GM23338 (cell line): Measurements from ENCODE around the gene IMPA2. TPM values are rescaled to one million over a fixed set of nuclear protein-coding genes. Genes with fewer than 3 reads are reported as not detected.
A peak's percentile ranks its signal among the peaks of the same experiment; 100 is the strongest.

ENCODE experiments used
- ATAC-seq: fragments of 200-7000 bp; cut with Tn5 transposase; 3 replicates; pipeline ENCODE4 v1.9.1; 2020
- DNase-seq: peaks from one replicate; pipeline ENCODE4 v3.0.0-alpha.2; 2015; ENCODE audit warnings: low spot score
- H2AFZ ChIP-seq: fragments of 200-600 bp; sonication (generic); 2 replicates; pipeline ENCODE4 v1.8.0; 2016; ENCODE audit warnings: antibody characterized with exemption, mild to moderate bottlenecking, moderate library complexity
- H3F3A ChIP-seq: fragments of 200-600 bp; sonication (generic); replicated peaks from 2 replicates; pipeline ENCODE4 v1.8.0; 2017; ENCODE audit warnings: antibody characterized with exemption, mixed run types, low read depth
- H3K27ac ChIP-seq: fragments of 200-600 bp; sonication (generic); 2 replicates; pipeline ENCODE4 v1.6.1; 2016; ENCODE audit warnings: low read depth
- H3K27me3 ChIP-seq: fragments of 200-600 bp; sonication (generic); 2 replicates; pipeline ENCODE4 v1.8.0; 2016; ENCODE audit warnings: mild to moderate bottlenecking, mixed run types, moderate library complexity; ENCODE audit not compliant: insufficient read depth
- H3K36me3 ChIP-seq: fragments of 200-600 bp; sonication (generic); 2 replicates; pipeline ENCODE4 v1.8.0; 2016; ENCODE audit warnings: mild to moderate bottlenecking; ENCODE audit not compliant: insufficient read depth
- H3K4me1 ChIP-seq: fragments of 200-600 bp; sonication (generic); 2 replicates; pipeline ENCODE4 v1.8.0; 2016; ENCODE audit warnings: mild to moderate bottlenecking, moderate library complexity; ENCODE audit not compliant: insufficient read depth
- H3K4me2 ChIP-seq: fragments of 200-600 bp; sonication (generic); 2 replicates; pipeline ENCODE4 v1.7.1; 2017; ENCODE audit warnings: mixed run types
- H3K4me3 ChIP-seq: fragments of 200-600 bp; sonication (generic); 2 replicates; pipeline ENCODE4 v1.6.1; 2016; ENCODE audit warnings: mixed run types
- H3K79me2 ChIP-seq: fragments of 200-600 bp; sonication (generic); replicated peaks from 2 replicates; pipeline ENCODE4 v1.8.0; 2017; ENCODE audit warnings: mild to moderate bottlenecking; ENCODE audit not compliant: insufficient read depth
- H3K9me2 ChIP-seq: fragments of 200-600 bp; sonication (generic); 2 replicates; pipeline ENCODE4 v1.8.0; 2017; ENCODE audit not compliant: insufficient read depth
- H4K20me1 ChIP-seq: fragments of 200-600 bp; sonication (generic); replicated peaks from 2 replicates; pipeline ENCODE4 v1.8.0; 2017; ENCODE audit warnings: mild to moderate bottlenecking; ENCODE audit not compliant: insufficient read depth
- H3K27ac Mint-ChIP-seq: 2 replicates; pipeline ENCODE4 v1.8.0; 2020; ENCODE audit warnings: inconsistent platforms, mild to moderate bottlenecking, moderate library complexity, mixed read lengths
- H3K27me3 Mint-ChIP-seq: 3 replicates; pipeline ENCODE4 v1.8.0; 2022; ENCODE audit warnings: low read depth, mild to moderate bottlenecking, moderate library complexity, mixed read lengths, inconsistent platforms; ENCODE audit not compliant: insufficient read depth, poor library complexity
- H3K36me3 Mint-ChIP-seq: 3 replicates; pipeline ENCODE4 v1.8.0; 2021; ENCODE audit warnings: low read depth, mild to moderate bottlenecking, inconsistent platforms, moderate library complexity, mixed read lengths
- H3K4me1 Mint-ChIP-seq: 3 replicates; pipeline ENCODE4 v1.8.0; 2020; ENCODE audit warnings: mild to moderate bottlenecking, inconsistent platforms, mixed read lengths
- H3K4me3 Mint-ChIP-seq: 3 replicates; pipeline ENCODE4 v1.8.0; 2021; ENCODE audit warnings: moderate library complexity, mild to moderate bottlenecking, inconsistent platforms, mixed read lengths
- H3K9me3 Mint-ChIP-seq: 3 replicates; pipeline ENCODE4 v1.8.0; 2020; ENCODE audit warnings: moderate library complexity, mild to moderate bottlenecking, inconsistent platforms, mixed read lengths
- CREB1 ChIP-seq: fragments of 250-450 bp; sonication (Bioruptor Pico); IDR thresholded peaks from 2 replicates; pipeline ENCODE4 v1.5.0; 2020; ENCODE audit warnings: low read depth, mild to moderate bottlenecking, moderate library complexity
- CTCF ChIP-seq, 2 experiments: fragments of 200-600 bp in 1 of 2; sonication (generic) in 1 of 2; conservative IDR thresholded peaks; 2 replicates each; pipeline versions ENCODE4 v1.5.1 to v1.6.1; 2016 to 2017; ENCODE audit warnings: antibody characterized with exemption in 2 of 2, low read depth in 2 of 2, mild to moderate bottlenecking in 2 of 2, moderate library complexity in 1 of 2
- ETS1 ChIP-seq: IDR thresholded peaks from 2 replicates; pipeline ENCODE4 v1.6.1; 2016; ENCODE audit warnings: antibody characterized with exemption
- EZH2phosphoT487 ChIP-seq: fragments of 200-600 bp; sonication (generic); IDR thresholded peaks from one replicate; pipeline ENCODE4 v1.8.1; 2018; ENCODE audit warnings: antibody characterized with exemption; ENCODE audit not compliant: unreplicated experiment
- JUNB ChIP-seq: IDR thresholded peaks from one replicate; pipeline ENCODE4 v1.6.1; 2016; ENCODE audit warnings: antibody characterized with exemption; ENCODE audit not compliant: unreplicated experiment
- NANOG ChIP-seq: IDR thresholded peaks from 2 replicates; pipeline ENCODE4 v1.6.1; 2016; ENCODE audit warnings: antibody characterized with exemption, borderline replicate concordance
- POLR2AphosphoS5 ChIP-seq: IDR thresholded peaks from 2 replicates; pipeline ENCODE4 v1.6.1; 2016; ENCODE audit warnings: antibody characterized with exemption, low read depth
- REST ChIP-seq: IDR thresholded peaks from one replicate; pipeline ENCODE4 v1.6.1; 2018; ENCODE audit warnings: antibody characterized with exemption; ENCODE audit not compliant: unreplicated experiment
- STAT1 ChIP-seq: IDR thresholded peaks from one replicate; pipeline ENCODE4 v1.6.1; 2016; ENCODE audit warnings: antibody characterized with exemption; ENCODE audit not compliant: unreplicated experiment
- ZNF331 ChIP-seq: fragments of 250-450 bp; sonication (Bioruptor Pico); IDR thresholded peaks from 2 replicates; pipeline ENCODE4 v1.5.0; 2020; ENCODE audit warnings: low read depth, mild to moderate bottlenecking, moderate library complexity
- polyA plus RNA-seq: library from polyadenylated mRNA; unstranded; fragments of >200 nt; fragmentation: Nextera tagmentation; extraction: Ambion mirVana; gene quantifications from 2 replicates; pipeline ENCODE4 v1.2.1, GENCODE V29; 2016
- total RNA-seq: library from RNA; depleted of rRNA; stranded (reverse); fragments of >200 nt; shearing (Covaris generic); gene quantifications from 2 replicates; pipeline ENCODE4 v1.2.3, GENCODE V29; 2014

IMPA2 gene
- total and polyA plus RNA-seq, 2 experiments from 2014 or later, result 50.4 to 122 TPM

- TF ChIP-seq ZNF331 (CRISPR knock-in tag), result no peak
- TF ChIP-seq EZH2phosphoT487, result no peak
- no peak for TF ChIP-seq JUNB
- TF ChIP-seq CREB1, result no peak
- no peak for TF ChIP-seq POLR2AphosphoS5
- TF ChIP-seq CTCF (conservative IDR thresholded peaks at IDR 0.05; ENCODE audit: low read depth in 2 of 2), result no peak
- no peak for TF ChIP-seq ETS1
- no peak for TF ChIP-seq NANOG
- H3K9me2 ChIP-seq, result no peaks in the 10 kb centered on the region
- no peak overlapping the region for H3K27ac ChIP-seq
- H3K4me3 ChIP-seq, result no peak overlapping the region
- no peaks in the 10 kb centered on the region for H3K27me3 ChIP-seq
- peaks cover 10% of the 10 kb centered on the region; the same call in 1 of the 2 replicates for H3F3A ChIP-seq
- peaks cover 24% of the 10 kb centered on the region for H3K4me1 ChIP-seq
- Mint-ChIP-seq H3K9me3 (0 out of 3 replicates have a peak, but pooled peaks cover 4% of the 10 kb centered on the region), H3K27me3 (peaks cover 21% of the 10 kb centered on the region), H3K4me3 (0 out of 3 replicates have a peak overlapping the region, but pooled peaks have one; percentile 18), H3K36me3 (peaks cover 8% of the 10 kb centered on the region), H3K27ac (no peak overlapping the region), H3K4me1 (peaks cover 35% of the 10 kb centered on the region)
- H2AFZ ChIP-seq, result 0 out of 2 replicates have a peak overlapping the region, but pooled peaks have one; percentile 1
- peaks cover 11% of the 10 kb centered on the region; the same call in 1 of the 2 replicates for H4K20me1 ChIP-seq
- peaks cover 20% of the 10 kb centered on the region for H3K79me2 ChIP-seq
- DNase-seq (peak; percentile 18), ATAC-seq (no peak)
- no peaks in the 10 kb centered on the region for H3K36me3 ChIP-seq
- H3K4me2 ChIP-seq, result no peak overlapping the region
Observed at GRCh38 chr18:11978956-11979355, 2.4 kb upstream of the IMPA2 start.

- H2AFZ ChIP-seq, result peak overlapping the region; percentile 78; the same call in 1 of the 2 replicates
- ATAC-seq, result no peak
Observed at GRCh38 chr18:11980163-11980493, 1.2 kb upstream of the IMPA2 start.

More at GRCh38 chr18:11980163-11980493, 1.2 kb upstream of the IMPA2 start:
- Histone ChIP-seq H3K79me2 (peaks cover 32% of the 10 kb centered on the region), H3K4me1 (peaks cover 26% of the 10 kb centered on the region), H3K9me2 (no peaks in the 10 kb centered on the region), H4K20me1 (peaks cover 15% of the 10 kb centered on the region), H3K27ac (peak overlapping the region; percentile 96), H3K4me3 (peak overlapping the region; percentile 65), H3K27me3 (no peaks in the 10 kb centered on the region), H3K4me2 (peak overlapping the region; percentile 78), H3F3A (peaks cover 10% of the 10 kb centered on the region; the same call in 1 of the 2 replicates), H3K36me3 (no peaks in the 10 kb centered on the region)
- peaks cover 40% of the 10 kb centered on the region for H3K4me1 Mint-ChIP-seq
- H3K4me3 Mint-ChIP-seq, result peak overlapping the region; percentile 84
- peaks cover 20% of the 10 kb centered on the region for H3K27me3 Mint-ChIP-seq
- TF ChIP-seq ZNF331 (CRISPR knock-in tag), result no peak
- TF ChIP-seq NANOG, result no peak
- TF ChIP-seq STAT1, result no peak
- no peak for TF ChIP-seq ETS1
- TF ChIP-seq REST, result no peak
- no peak for TF ChIP-seq POLR2AphosphoS5
- no peak for TF ChIP-seq EZH2phosphoT487
- H3K36me3 Mint-ChIP-seq, result peaks cover 8% of the 10 kb centered on the region
- H3K9me3 Mint-ChIP-seq, result 0 out of 3 replicates have a peak, but pooled peaks cover 4% of the 10 kb centered on the region
- peak overlapping the region; percentile 98 for H3K27ac Mint-ChIP-seq
- DNase-seq, result no peak
